Endodermal cell (in vitro differentiated cells): ENCODE results near the gene MYCN. TPM values are rescaled to one million over a fixed set of nuclear protein-coding genes. Genes with fewer than 3 reads are reported as not detected.

ENCODE experiments used
- DNase-seq: peaks from one replicate; pipeline ENCODE4 v3.0.0-alpha.2; 2017
- H3K27ac ChIP-seq: 2 replicates; pipeline ENCODE4 v1.5.1; 2013; ENCODE audit warnings: mild to moderate bottlenecking, low read depth, low read length, moderate library complexity
- H3K27me3 ChIP-seq: 2 replicates; pipeline ENCODE4 v1.6.1; 2013; ENCODE audit warnings: mild to moderate bottlenecking, low read length, moderate library complexity; ENCODE audit not compliant: insufficient read depth, control insufficient read depth, poor library complexity, severe bottlenecking
- H3K36me3 ChIP-seq: 2 replicates; pipeline ENCODE4 v1.7.0; 2013; ENCODE audit warnings: mild to moderate bottlenecking, low read length, moderate library complexity; ENCODE audit not compliant: control insufficient read depth, insufficient read depth
- H3K4me1 ChIP-seq: one replicate; pipeline ENCODE4 v1.7.0; 2013; ENCODE audit warnings: low read length; ENCODE audit not compliant: control insufficient read depth, insufficient read depth
- H3K4me3 ChIP-seq: 2 replicates; pipeline ENCODE4 v1.5.1; 2013; ENCODE audit warnings: mild to moderate bottlenecking, low read length, moderate library complexity
- H3K9ac ChIP-seq: 2 replicates; pipeline ENCODE4 v1.6.1; 2013; ENCODE audit warnings: mild to moderate bottlenecking, low read length, moderate library complexity; ENCODE audit not compliant: poor library complexity, severe bottlenecking; ENCODE audit errors: extremely low read depth
- H3K9me3 ChIP-seq: 2 replicates; pipeline ENCODE4 v1.6.1; 2013; ENCODE audit warnings: mild to moderate bottlenecking, low read length, moderate library complexity; ENCODE audit not compliant: control insufficient read depth
- H3K27ac Mint-ChIP-seq: 2 replicates; pipeline ENCODE4 v1.8.0; 2020; ENCODE audit warnings: mixed read lengths
- H3K27me3 Mint-ChIP-seq: 2 replicates; pipeline ENCODE4 v1.8.0; 2021; ENCODE audit warnings: mild to moderate bottlenecking, mixed read lengths; ENCODE audit not compliant: insufficient read depth
- H3K36me3 Mint-ChIP-seq: 2 replicates; pipeline ENCODE4 v1.8.0; 2020; ENCODE audit warnings: low read depth, mixed read lengths
- H3K4me1 Mint-ChIP-seq: 2 replicates; pipeline ENCODE4 v1.8.0; 2020; ENCODE audit warnings: mixed read lengths
- H3K4me3 Mint-ChIP-seq: 2 replicates; pipeline ENCODE4 v1.8.0; 2020; ENCODE audit warnings: mild to moderate bottlenecking, moderate library complexity, mixed read lengths
- H3K9me3 Mint-ChIP-seq: 2 replicates; pipeline ENCODE4 v1.8.0; 2020; ENCODE audit warnings: mild to moderate bottlenecking, mixed read lengths
- CTCF ChIP-seq: fragments of 200-600 bp; sonication (generic); conservative IDR thresholded peaks from 2 replicates; pipeline ENCODE4 v1.5.0; 2021; ENCODE audit warnings: antibody characterized with exemption, mild to moderate bottlenecking
- WGBS, 2 experiments: methylation state at CpG; one replicate each; pipeline versions ENCODE4 v1.1.5 to v1.1.7; 2013; ENCODE audit warnings: missing lambda C conversion rate in 2 of 2, mixed read lengths in 1 of 2; ENCODE audit not compliant: insufficient coverage in 1 of 2, insufficient read length in 1 of 2; 5-methylcytosine and 5-hydroxymethylcytosine counted together
- total RNA-seq, 2 donors: library from RNA; stranded (reverse); fragmentation: NEBNext Ultra II Directional in 1 of 2; extraction: Animal tissue kit (Norgen Biotek cat#: 25700) in 1 of 2; gene quantifications; 2 replicates in 1 of 2; 3 replicates in 1 of 2; pipeline ENCODE4 v1.2.1, GENCODE V29; 2021

Gene MYCN
- total RNA-seq, 2 donors from 2014 or later = 36.8 to 52.3 TPM

DNA sequence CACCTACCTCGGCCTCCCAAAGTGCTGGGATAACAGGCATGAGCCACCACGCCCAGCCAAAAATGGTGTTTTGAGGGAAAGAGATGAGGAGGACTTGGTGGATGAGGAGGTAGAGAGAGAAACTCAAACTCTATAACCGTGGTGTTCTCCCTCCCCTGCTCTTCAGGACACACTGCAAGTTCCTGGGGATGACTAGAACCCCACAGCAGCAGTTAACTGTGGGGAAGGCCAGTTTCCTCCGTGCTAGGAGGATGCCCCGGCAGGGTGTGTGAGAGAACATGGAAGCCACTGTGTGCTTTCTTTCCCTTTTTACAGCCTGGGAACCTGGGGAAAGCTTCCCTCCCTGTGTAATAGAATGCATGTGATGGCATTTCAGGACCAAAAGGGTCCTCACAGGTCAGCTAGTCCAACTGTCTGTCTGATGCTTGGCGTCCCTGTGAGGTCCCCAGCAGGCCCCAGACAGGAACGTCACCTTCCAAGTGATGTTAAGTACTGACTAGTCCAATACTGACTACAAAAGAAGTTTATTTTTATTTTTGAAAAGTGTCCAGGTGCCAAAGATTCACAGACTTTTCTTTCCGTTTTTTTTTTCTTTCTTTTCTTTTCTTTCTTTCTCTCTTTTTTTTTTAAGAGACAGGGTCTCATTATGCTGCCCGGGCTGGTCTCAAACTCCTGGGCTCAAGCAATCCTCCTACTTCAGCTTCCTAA lies 38.9 kb downstream of the MYCN start:
- Mint-ChIP-seq H3K36me3 (no peaks in the 10 kb centered on the region), H3K27ac (peak overlapping the region; percentile 66), H3K9me3 (no peaks in the 10 kb centered on the region), H3K27me3 (no peaks in the 10 kb centered on the region), H3K4me1 (peaks cover 35% of the 10 kb centered on the region), H3K4me3 (no peak overlapping the region)
- H3K27ac ChIP-seq = no peak overlapping the region
- H3K27me3 ChIP-seq = no peaks in the 10 kb centered on the region
- DNase-seq = peak; percentile 47
- no peaks in the 10 kb centered on the region for H3K9me3 ChIP-seq
- 63 to 89% methylated on average over 4 to 9 of the region's 9 CpGs for WGBS, 2 experiments
- H3K4me1 ChIP-seq = peaks cover 4% of the 10 kb centered on the region
- TF ChIP-seq CTCF = no peak
- no peak overlapping the region for H3K4me3 ChIP-seq
- no peak overlapping the region for H3K9ac ChIP-seq
- H3K36me3 ChIP-seq = no peaks in the 10 kb centered on the region

DNA sequence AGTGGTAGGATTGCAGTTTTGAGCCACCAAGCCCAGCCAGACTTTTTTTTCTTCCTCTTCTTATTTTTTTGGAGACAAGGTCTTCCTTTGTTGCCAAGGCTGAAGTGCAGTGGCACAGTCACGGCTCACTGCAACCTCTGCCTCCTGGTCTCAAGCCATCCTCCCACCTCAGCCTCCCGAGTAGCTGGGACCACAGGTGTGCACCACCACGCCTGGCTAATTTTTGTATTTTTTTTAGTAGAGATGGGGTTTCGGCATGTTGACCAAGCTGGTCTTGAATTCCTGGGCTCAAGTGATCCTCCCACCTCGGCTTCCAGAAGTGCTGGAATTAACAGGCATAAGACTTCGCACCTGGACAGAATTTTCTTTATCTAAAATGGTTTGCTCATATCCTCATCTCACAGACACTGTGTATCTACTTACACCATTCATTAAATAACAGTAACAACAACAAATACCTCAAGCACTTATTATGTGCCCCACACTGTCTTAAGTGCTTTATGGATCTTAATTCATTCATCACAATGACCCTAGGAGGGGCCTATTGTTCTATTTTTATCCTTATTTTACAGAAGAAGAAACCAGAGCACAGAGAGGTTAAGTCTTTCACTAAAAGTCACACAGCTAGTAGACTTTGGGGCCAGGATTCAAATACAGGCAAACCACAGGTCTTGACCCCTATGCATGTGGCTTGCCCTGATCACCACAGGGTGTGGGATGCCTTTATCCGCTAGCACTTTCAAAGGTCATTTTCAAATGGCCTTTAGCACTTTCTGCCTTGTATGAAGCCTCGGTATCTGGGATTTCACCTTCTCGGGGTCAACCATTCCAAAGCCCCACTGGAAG lies 39.6 kb downstream of the MYCN start:
- no peak for TF ChIP-seq CTCF
- Histone ChIP-seq H3K9me3 (no peaks in the 10 kb centered on the region), H3K9ac (no peak overlapping the region), H3K4me3 (no peak overlapping the region), H3K27ac (peak overlapping the region; percentile 81), H3K36me3 (no peaks in the 10 kb centered on the region), H3K4me1 (peaks cover 4% of the 10 kb centered on the region), H3K27me3 (no peaks in the 10 kb centered on the region)
- peak overlapping the region; percentile 66 for H3K27ac Mint-ChIP-seq
- H3K36me3 Mint-ChIP-seq = no peaks in the 10 kb centered on the region
- peaks cover 35% of the 10 kb centered on the region for H3K4me1 Mint-ChIP-seq
- no peak for DNase-seq
- WGBS, 2 experiments = 66 to 75% methylated on average over 8 to 9 of the region's 9 CpGs
- H3K9me3 Mint-ChIP-seq = no peaks in the 10 kb centered on the region
- no peak overlapping the region for H3K4me3 Mint-ChIP-seq
- no peaks in the 10 kb centered on the region for H3K27me3 Mint-ChIP-seq

DNA sequence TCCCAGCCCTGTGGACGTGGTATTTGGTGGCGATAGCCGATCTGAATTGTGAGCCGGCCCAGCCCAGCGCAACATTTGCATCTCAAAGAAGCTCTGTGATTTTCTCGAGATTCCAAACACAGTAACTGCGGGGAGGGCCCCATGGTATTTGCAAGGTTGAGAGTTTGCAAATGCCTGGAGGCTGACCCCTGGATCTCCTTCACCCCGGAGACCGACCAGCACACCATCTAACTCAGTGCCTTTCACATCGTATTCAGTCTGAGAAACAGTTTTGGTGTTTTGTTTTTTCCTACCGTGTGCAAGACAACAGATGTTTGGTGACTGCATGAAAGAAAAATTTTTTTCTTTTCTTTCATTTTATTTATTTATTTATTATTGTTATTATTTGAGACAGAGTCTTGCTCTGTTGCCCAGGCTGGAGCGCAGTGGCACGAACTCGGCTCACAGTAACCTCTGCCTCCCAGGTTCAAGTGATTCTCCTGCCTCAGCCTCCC lies 40.3 kb downstream of the MYCN start:
- Histone ChIP-seq H3K4me3 (no peak overlapping the region), H3K27ac (peak overlapping the region; percentile 81), H3K36me3 (no peaks in the 10 kb centered on the region), H3K4me1 (peaks cover 4% of the 10 kb centered on the region), H3K27me3 (no peaks in the 10 kb centered on the region), H3K9ac (no peak overlapping the region), H3K9me3 (no peaks in the 10 kb centered on the region)
- Mint-ChIP-seq H3K4me1 (peaks cover 33% of the 10 kb centered on the region), H3K27ac (peak overlapping the region; percentile 56), H3K9me3 (no peaks in the 10 kb centered on the region), H3K4me3 (no peak overlapping the region), H3K27me3 (no peaks in the 10 kb centered on the region), H3K36me3 (no peaks in the 10 kb centered on the region)
- WGBS, 2 experiments = 22 to 52% methylated on average over 5 to 13 of the region's 14 CpGs
- DNase-seq = peak; percentile 93
- TF ChIP-seq CTCF = no peak
